ENCODE data around the gene KRTAP3-1.

KRTAP3-1 gene

GRCh38 chr17:40974366-40974765, 34.6 kb downstream of the KRTAP3-1 start:
- DNase-seq: no peak

- no peak for DNase-seq
Measured at GRCh38 chr17:40967582-40967981, 41.3 kb downstream of the KRTAP3-1 start.

- DNase-seq: no peak
Measured at GRCh38 chr17:40966848-40967247, 42.1 kb downstream of the KRTAP3-1 start, which contains the start of gene KRT39. KRT39 (minus strand) TSS chr17:40966948; CDS start chr17:40966856, 92 bp downstream.

- DNase-seq: no peak
Measured at GRCh38 chr17:40963838-40964237, 45.1 kb downstream of the KRTAP3-1 start.

- DNase-seq: no peak
Measured at GRCh38 chr17:40962059-40962561, 46.8 kb downstream of the KRTAP3-1 start.

GRCh38 chr17:40961591-40961990, 47.3 kb downstream of the KRTAP3-1 start:
- DNase-seq: no peak

GRCh38 chr17:40960144-40960543, 48.8 kb downstream of the KRTAP3-1 start:
- DNase-seq: no peak
